OCI-LY7 (cell line): Measurements from ENCODE around the gene USP8.

Source experiments
- CTCF ChIP-seq: fragments of 200-600 bp; sonication (generic); conservative IDR thresholded peaks from 2 replicates; pipeline ENCODE4 v1.5.1; 2014; ENCODE audit warnings: mild to moderate bottlenecking, antibody characterized with exemption, low read length, moderate library complexity, mixed read lengths
- EZH2phosphoT487 ChIP-seq: fragments of 200-600 bp; sonication (generic); IDR thresholded peaks from 2 replicates; pipeline ENCODE4 v1.6.1; 2018; ENCODE audit warnings: low read depth, borderline replicate concordance, mild to moderate bottlenecking, mixed run types, antibody characterized with exemption, low read length, moderate library complexity, mixed read lengths

DNA sequence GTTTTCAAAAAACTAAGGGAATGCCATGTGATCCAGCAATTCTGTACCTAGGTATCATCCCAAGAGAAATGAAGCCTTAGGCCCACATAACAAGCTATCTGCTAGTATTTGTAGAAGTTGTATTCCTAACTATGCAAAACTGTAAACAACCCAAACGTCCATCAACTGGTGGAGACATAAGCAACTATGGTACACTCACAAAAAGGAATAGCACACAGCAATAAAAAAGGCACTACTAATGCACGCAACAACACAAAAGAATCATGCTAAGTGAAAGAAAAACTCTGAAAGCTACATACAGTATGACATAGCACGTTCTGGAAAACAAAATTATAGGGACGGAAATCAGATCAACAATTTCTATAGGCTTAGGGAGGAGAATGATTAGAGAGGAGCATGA lies 107.0 kb downstream of the USP8 start:
- TF ChIP-seq CTCF (no peak), EZH2phosphoT487 (no peak)
